ENCODE data around the gene MICOS13.
A peak's percentile ranks its signal among the peaks of the same experiment; 100 is the strongest.

Gene MICOS13

GRCh38 chr19:5666921-5667610 is 13.2 kb downstream of the MICOS13 start:
- DNase-seq = no peak

- DNase-seq = no peak
Measured at GRCh38 chr19:5665781-5666513, 14.4 kb downstream of the MICOS13 start.

- DNase-seq = no peak
Measured at GRCh38 chr19:5664515-5664914, 15.8 kb downstream of the MICOS13 start.

GRCh38 chr19:5663904-5664303 is 16.4 kb downstream of the MICOS13 start:
- DNase-seq = no peak

GRCh38 chr19:5661483-5661882 is 18.8 kb downstream of the MICOS13 start:
- DNase-seq = no peak

GRCh38 chr19:5655412-5655811 is 24.9 kb downstream of the MICOS13 start:
- no peak for DNase-seq

- DNase-seq = no peak
Measured at GRCh38 chr19:5654931-5655330, 25.4 kb downstream of the MICOS13 start.

GRCh38 chr19:5652261-5652660 is 28.1 kb downstream of the MICOS13 start:
- no peak for DNase-seq

- DNase-seq = no peak
Measured at GRCh38 chr19:5651361-5651760, 29.0 kb downstream of the MICOS13 start.

GRCh38 chr19:5648464-5648863 is 31.9 kb downstream of the MICOS13 start:
- DNase-seq = no peak

GRCh38 chr19:5646703-5647102 is 33.6 kb downstream of the MICOS13 start:
- DNase-seq = no peak

- peak; percentile 70 for DNase-seq
Measured at GRCh38 chr19:5645409-5645808, 34.9 kb downstream of the MICOS13 start.

GRCh38 chr19:5644037-5644436 is 36.3 kb downstream of the MICOS13 start:
- no peak for DNase-seq

GRCh38 chr19:5643060-5643459 is 37.3 kb downstream of the MICOS13 start:
- no peak for DNase-seq

- no peak for DNase-seq
Measured at GRCh38 chr19:5642204-5642603, 38.1 kb downstream of the MICOS13 start.

GRCh38 chr19:5641171-5641570 is 39.1 kb downstream of the MICOS13 start:
- DNase-seq = no peak

GRCh38 chr19:5637971-5638370 is 42.3 kb downstream of the MICOS13 start:
- DNase-seq = no peak

- DNase-seq = no peak
Measured at GRCh38 chr19:5635427-5635826, 44.9 kb downstream of the MICOS13 start.

- DNase-seq = no peak
Measured at GRCh38 chr19:5632657-5633056, 47.7 kb downstream of the MICOS13 start.

GRCh38 chr19:5632241-5632612 is 48.1 kb downstream of the MICOS13 start:
- no peak for DNase-seq

- no peak for DNase-seq
Measured at GRCh38 chr19:5631567-5632240, 48.6 kb downstream of the MICOS13 start.

- DNase-seq = no peak
Measured at GRCh38 chr19:5628919-5629481, 51.3 kb downstream of the MICOS13 start.

- DNase-seq = no peak
Measured at GRCh38 chr19:5628461-5628860, 51.9 kb downstream of the MICOS13 start.
